BJ (cell line): ENCODE measurements around the gene DUOX1. TPM values are rescaled to one million over a fixed set of nuclear protein-coding genes. Genes with fewer than 3 reads are reported as not detected.
A peak's percentile ranks its signal among the peaks of the same experiment; 100 is the strongest.

Experiments
- CTCF ChIA-PET: fragments of 350-600 bp; formaldehyde crosslinking; extraction: SDS; loops from one replicate; lab custom pipeline; 2021; ENCODE audit warnings: antibody characterized with exemption, inconsistent platforms; lab: Yijun Ruan, JAX
- POLR2A ChIA-PET: fragments of 300-600 bp; sonication (Branson Sonifier 250); formaldehyde crosslinking; extraction: SDS; loops from one replicate; lab custom pipeline; 2021; ENCODE audit warnings: antibody characterized with exemption; lab: Charles Lee
- DNase-seq: peaks from one replicate; pipeline ENCODE4 v3.0.0-alpha.2; 2011; ENCODE audit warnings: low read depth
- H3K27me3 ChIP-seq: 2 replicates; pipeline ENCODE4 v1.6.0; 2011; ENCODE audit warnings: low read length; ENCODE audit not compliant: control insufficient read depth, insufficient read depth
- H3K36me3 ChIP-seq: 2 replicates; pipeline ENCODE4 v1.5.1; 2011; ENCODE audit warnings: low read length; ENCODE audit not compliant: control insufficient read depth, insufficient read depth
- H3K4me3 ChIP-seq: 2 replicates; pipeline ENCODE4 v1.5.1; 2011; ENCODE audit warnings: low read depth, mild to moderate bottlenecking, control low read depth, low read length
- polyA plus RNA-seq: library from polyadenylated mRNA; depleted of rRNA; stranded (reverse); fragments of >200 nt; gene quantifications from 2 replicates; pipeline ENCODE4 v1.2.3, GENCODE V29; 2011
- TF ChIP-seq, protein P1 (sequence below): IDR thresholded peaks from 2 replicates; pipeline ENCODE4 v1.5.1; 2011; ENCODE audit warnings: low read depth, mild to moderate bottlenecking, control low read depth, inconsistent platforms, low read length, moderate library complexity; ENCODE audit not compliant: insufficient read depth

Gene DUOX1
- polyA plus RNA-seq, 1 experiment: 0.09 TPM

DNA sequence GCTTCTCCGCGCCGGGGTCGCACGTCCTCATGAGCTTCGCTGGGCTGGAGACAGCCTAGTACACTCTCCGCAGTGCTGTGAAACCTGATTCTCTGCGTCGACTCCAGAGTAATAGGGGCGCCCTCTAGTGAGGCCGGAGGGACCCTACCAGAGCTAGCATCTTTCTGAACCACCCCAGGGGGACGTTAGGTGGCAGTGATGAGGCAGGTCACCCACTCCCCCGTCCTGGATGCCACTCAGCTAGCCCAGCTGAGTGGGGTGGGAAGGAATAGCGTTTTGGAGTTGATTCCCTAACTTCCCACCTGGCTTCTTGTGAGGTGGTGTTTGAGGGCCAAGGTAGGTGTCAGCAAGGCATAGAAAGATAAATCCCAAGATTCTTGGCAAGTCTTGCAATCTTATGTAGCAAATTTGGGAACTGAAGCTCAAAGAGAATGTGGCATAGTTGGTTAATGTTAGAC, 11.6 kb upstream of the DUOX1 start:
- peaks cover 38% of the 10 kb centered on the region for H3K27me3 ChIP-seq
- TF ChIP-seq, protein P1, sequence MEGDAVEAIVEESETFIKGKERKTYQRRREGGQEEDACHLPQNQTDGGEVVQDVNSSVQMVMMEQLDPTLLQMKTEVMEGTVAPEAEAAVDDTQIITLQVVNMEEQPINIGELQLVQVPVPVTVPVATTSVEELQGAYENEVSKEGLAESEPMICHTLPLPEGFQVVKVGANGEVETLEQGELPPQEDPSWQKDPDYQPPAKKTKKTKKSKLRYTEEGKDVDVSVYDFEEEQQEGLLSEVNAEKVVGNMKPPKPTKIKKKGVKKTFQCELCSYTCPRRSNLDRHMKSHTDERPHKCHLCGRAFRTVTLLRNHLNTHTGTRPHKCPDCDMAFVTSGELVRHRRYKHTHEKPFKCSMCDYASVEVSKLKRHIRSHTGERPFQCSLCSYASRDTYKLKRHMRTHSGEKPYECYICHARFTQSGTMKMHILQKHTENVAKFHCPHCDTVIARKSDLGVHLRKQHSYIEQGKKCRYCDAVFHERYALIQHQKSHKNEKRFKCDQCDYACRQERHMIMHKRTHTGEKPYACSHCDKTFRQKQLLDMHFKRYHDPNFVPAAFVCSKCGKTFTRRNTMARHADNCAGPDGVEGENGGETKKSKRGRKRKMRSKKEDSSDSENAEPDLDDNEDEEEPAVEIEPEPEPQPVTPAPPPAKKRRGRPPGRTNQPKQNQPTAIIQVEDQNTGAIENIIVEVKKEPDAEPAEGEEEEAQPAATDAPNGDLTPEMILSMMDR: peak; percentile 100
- no peaks in the 10 kb centered on the region for H3K36me3 ChIP-seq
- no peak overlapping the region for H3K4me3 ChIP-seq
- POLR2A ChIA-PET: interaction anchor here (0.6 kb wide), 1 partner anchor 389 kb away, joined by 4 read pairs; no protein-coding TSS in a partner anchor
- DNase-seq: peak; percentile 26
- CTCF ChIA-PET: interaction anchor here (0.6 to 3.4 kb wide), 38 partner anchors 8 to 265 kb away, joined by 3 to 33 read pairs (median 4); partner anchors contain the start of genes DUOX1, DUOXA1 and SORD

DNA sequence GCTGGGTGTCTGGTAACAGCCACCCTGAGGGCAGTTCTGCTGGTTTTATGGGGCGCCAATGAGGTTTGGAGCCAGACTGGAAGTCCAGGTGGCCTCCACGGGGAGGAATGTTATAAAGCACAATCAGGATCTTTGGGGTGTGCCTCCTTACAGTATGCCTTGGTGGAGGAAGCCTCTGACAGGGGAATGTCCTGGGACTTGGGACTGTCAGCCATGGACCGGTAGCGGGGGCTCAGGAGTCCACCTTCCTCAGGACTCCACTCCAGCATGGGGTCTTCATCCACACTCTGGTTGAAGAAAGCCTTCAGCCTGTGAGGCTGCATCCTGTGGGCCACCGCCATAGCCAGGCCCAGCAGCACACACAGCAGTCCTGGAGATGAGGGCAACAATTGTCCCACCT, 10.8 kb upstream of the DUOX1 start:
- Histone ChIP-seq H3K27me3 (peaks cover 31% of the 10 kb centered on the region), H3K4me3 (no peak overlapping the region), H3K36me3 (no peaks in the 10 kb centered on the region)
- POLR2A ChIA-PET: no interaction called here
- DNase-seq: no peak
- CTCF ChIA-PET: interaction anchor here (0.8 to 3.4 kb wide), 24 partner anchors 8 to 265 kb away, joined by 3 to 33 read pairs (median 6); partner anchors contain the start of genes DUOX1, DUOXA1 and SORD
- TF ChIP-seq, protein P1: no peak

- no peak overlapping the region for H3K4me3 ChIP-seq
- DNase-seq: no peak
- TF ChIP-seq, protein P1: no peak
- peaks cover 23% of the 10 kb centered on the region for H3K27me3 ChIP-seq
- ChIA-PET CTCF (interaction anchor here (0.6 to 3.4 kb wide), 3 partner anchors 11 to 82 kb away, joined by 4 to 12 read pairs (median 5); partner anchors contain the start of genes DUOX1 and DUOXA1), POLR2A (no interaction called here)
- no peaks in the 10 kb centered on the region for H3K36me3 ChIP-seq
Observed at GRCh38 chr15:45120081-45120972, 9.5 kb upstream of the DUOX1 start.

DNA sequence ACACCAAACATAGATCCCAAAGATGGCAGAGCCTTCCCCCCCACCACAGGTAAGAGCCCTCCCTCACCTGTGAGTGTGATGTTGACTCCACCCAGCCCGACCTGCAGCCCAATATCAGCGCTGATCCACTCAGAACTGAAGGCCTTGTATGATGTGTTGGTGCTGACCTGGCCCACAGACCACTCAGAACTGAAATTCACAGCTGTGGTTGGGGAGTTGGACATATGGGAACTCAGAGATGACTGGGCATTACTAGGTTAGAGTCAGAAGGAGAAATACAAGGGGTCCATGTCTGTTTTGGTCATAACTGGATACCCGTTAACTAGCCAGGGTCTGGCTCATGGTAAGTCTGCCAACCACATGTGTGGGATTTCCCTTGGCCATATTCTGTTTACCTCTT, 8.8 kb upstream of the DUOX1 start:
- ChIA-PET POLR2A (no interaction called here), CTCF (interaction anchor here (0.6 to 3.4 kb wide), 4 partner anchors 10 to 83 kb away, joined by 3 to 12 read pairs (median 4); partner anchors contain the start of genes DUOX1 and DUOXA1)
- DNase-seq: no peak
- H3K36me3 ChIP-seq: no peaks in the 10 kb centered on the region
- H3K27me3 ChIP-seq: peaks cover 18% of the 10 kb centered on the region
- no peak overlapping the region for H3K4me3 ChIP-seq
- TF ChIP-seq, protein P1: no peak
